ENCODE data around the gene ZNF223.

GRCh38 chr19:44010468-44010867 is 41.4 kb upstream of the ZNF223 start:
- no peak for TF ChIP-seq TCF12 (IDR thresholded peaks at IDR 0.05; ENCODE audit: low read depth)
- TF ChIP-seq EP300 (IDR thresholded peaks at IDR 0.05; ENCODE audit: borderline replicate concordance): no peak
- TF ChIP-seq CREB1 (IDR thresholded peaks at IDR 0.05; ENCODE audit: low read depth): no peak
